Left colon (tissue), 2 donors: ENCODE data around the gene ATOH1. TPM values are rescaled to one million over a fixed set of nuclear protein-coding genes. Genes with fewer than 3 reads are reported as not detected.

Experiments
- ATAC-seq: fragments of 200-7000 bp; cut with Tn5 transposase; one replicate; pipeline ENCODE4 v1.9.1; 2020; ENCODE audit warnings: mild to moderate bottlenecking, moderate library complexity
- DNase-seq, 2 donors: peaks; one replicate each; pipeline ENCODE4 v3.0.0-alpha.2; 2020
- intact Hi-C, 2 donors: fragments of 100-400 bp; cut with DNase I in 1 of 2; cut with micrococcal nuclease in 1 of 2; formaldehyde crosslinking; loops; one replicate each; pipeline versions ENCODE4 v1.11.2 to v1.14.0; 2022; cut with DNase I, micrococcal nuclease
- long read RNA-seq: library from polyadenylated mRNA; unstranded; transcript quantifications from one replicate; pipeline ENCODE4 v2.0.0, GENCODE V29; 2021
- total RNA-seq, 2 donors: library from RNA; stranded (reverse); fragmentation: NEBNext Ultra II Directional; extraction: Animal tissue kit (Norgen Biotek cat#: 25700); gene quantifications; one replicate each; pipeline ENCODE4 v1.2.1, GENCODE V29; 2021
- donor health status: DM: no; HTN: no; CAD: no.
- donor health status: DM: yes; HTN: yes; CAD: no.

Gene ATOH1, protein sequence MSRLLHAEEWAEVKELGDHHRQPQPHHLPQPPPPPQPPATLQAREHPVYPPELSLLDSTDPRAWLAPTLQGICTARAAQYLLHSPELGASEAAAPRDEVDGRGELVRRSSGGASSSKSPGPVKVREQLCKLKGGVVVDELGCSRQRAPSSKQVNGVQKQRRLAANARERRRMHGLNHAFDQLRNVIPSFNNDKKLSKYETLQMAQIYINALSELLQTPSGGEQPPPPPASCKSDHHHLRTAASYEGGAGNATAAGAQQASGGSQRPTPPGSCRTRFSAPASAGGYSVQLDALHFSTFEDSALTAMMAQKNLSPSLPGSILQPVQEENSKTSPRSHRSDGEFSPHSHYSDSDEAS
- 10 to 100 TPM; 73.2 to 87.8 TPM for total RNA-seq
- long read RNA-seq, transcript ATOH1-201 (1 exons, 2,212 nt) = major isoform, 54 of 54 reads
- long read RNA-seq, partial matches to known transcripts = 0 of 54 reads
- long read RNA-seq, other reads (novel, unspliced or antisense) = 0 of 54 reads

DNA sequence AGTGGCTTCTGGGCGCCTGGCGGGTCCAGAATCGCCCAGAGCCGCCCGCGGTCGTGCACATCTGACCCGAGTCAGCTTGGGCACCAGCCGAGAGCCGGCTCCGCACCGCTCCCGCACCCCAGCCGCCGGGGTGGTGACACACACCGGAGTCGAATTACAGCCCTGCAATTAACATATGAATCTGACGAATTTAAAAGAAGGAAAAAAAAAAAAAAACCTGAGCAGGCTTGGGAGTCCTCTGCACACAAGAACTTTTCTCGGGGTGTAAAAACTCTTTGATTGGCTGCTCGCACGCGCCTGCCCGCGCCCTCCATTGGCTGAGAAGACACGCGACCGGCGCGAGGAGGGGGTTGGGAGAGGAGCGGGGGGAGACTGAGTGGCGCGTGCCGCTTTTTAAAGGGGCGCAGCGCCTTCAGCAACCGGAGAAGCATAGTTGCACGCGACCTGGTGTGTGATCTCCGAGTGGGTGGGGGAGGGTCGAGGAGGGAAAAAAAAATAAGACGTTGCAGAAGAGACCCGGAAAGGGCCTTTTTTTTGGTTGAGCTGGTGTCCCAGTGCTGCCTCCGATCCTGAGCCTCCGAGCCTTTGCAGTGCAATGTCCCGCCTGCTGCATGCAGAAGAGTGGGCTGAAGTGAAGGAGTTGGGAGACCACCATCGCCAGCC, at the start of gene ATOH1:
ATOH1 (plus strand) TSS at position 422 of the 663 bp plus-strand sequence; CDS start at position 596, 174 bp downstream.
- intact Hi-C loops = no loop called here
- ATAC-seq = peak; percentile 74
- DNase-seq = peak; percentile 77 to 79

DNA sequence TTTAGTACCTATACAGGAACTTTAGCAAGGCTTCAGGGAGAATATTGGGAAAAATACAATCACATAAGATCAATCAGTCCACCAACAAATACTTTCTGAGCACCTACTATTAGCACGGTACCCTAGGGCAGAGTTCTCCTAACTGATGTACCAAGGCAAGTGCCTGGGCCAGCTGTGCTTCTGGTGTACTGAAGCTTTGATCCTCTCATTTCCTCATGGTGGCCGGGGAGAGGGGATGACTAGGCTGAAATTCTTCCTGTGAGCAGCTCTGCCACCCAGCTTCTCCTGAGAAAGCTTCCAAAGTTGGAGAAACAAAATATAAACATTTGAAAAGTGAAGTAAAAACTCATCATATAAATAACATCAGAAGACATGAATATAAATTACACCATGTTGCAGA, 49.3 kb upstream of the ATOH1 start:
- DNase-seq = no peak
- intact Hi-C loops = no loop called here
- ATAC-seq = no peak

DNA sequence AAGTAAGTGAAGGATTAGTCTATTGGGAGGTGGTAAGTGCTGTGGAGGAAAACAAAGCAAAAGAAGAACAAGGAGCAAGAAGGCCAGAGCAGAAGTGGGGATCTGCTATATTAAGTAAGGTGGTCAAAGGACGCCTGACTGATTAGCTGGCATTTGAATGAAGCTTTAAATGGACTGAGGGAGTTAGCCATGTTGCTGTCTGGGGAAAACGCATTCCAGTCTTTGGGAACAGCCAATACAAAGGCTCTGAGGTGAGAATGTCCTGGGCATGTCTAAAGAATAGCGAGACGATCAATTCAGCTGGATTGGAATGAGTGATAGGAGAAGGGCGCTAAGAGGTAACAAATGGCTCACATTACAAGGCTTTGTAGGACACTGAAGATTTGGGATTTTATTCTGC, 48.5 kb upstream of the ATOH1 start:
- intact Hi-C loops = no loop called here
- DNase-seq (no peak), ATAC-seq (no peak)

DNA sequence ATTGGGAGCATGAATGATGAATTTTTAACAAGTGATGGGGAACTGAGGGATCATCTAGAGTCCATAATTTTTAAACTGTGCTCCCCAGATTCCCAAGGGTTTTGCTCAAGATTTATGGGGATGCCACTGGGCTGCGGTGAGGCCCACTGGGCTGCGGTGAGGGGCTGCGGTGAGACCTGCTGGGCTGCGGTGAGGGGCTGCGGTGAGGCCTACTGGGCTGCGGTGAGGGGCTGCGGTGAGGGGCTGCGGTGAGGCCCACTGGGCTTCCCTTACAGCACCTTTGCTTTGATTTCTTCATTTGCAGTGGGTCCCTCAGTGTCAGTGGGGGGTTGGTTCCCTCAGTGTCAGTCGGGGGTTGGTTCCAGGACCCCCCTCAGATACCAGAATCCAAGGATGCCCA, 47.4 kb upstream of the ATOH1 start:
- no peak for ATAC-seq
- DNase-seq = no peak
- intact Hi-C loops = no loop called here

DNA sequence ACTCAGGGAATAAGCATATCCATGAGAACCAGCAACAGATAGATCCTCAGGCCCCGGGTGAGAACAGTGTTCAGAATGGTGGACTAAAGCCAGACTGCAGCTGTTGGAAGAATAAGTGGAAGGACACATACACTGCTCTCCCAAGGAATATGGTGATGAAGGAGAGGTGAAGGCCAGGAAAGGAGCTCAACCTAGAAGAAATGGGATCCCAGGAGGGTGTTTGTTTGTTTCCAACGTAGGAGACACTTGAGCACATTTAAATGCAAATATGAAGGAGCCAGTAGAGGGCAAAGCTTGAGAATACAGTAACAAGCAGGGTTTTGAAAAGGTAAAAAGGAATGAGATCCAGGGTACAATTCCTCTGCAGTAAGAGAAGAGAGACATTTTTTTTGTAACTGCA, 42.4 kb upstream of the ATOH1 start:
- DNase-seq = no peak
- intact Hi-C loops = no loop called here
- no peak for ATAC-seq

DNA sequence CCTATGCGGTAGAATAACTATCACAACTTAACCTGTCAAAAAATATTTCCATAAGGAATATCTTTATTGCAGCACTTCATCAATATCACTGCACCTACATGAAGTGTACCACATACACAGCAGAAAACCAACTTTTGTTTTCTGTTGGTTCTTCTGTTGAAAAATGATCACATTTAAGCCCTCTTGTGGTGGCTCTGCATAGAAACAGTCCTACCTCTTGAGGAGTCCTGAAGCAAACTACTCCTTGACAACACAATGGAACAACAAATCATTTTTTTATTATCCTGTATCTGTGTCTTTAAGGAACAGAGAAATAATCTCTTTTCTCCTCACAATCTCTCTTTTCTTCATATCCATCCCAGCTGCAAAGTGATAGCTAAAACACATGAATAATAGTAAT, 39.8 kb upstream of the ATOH1 start:
- ATAC-seq (no peak), DNase-seq (no peak)
- intact Hi-C loops = no loop called here

DNA sequence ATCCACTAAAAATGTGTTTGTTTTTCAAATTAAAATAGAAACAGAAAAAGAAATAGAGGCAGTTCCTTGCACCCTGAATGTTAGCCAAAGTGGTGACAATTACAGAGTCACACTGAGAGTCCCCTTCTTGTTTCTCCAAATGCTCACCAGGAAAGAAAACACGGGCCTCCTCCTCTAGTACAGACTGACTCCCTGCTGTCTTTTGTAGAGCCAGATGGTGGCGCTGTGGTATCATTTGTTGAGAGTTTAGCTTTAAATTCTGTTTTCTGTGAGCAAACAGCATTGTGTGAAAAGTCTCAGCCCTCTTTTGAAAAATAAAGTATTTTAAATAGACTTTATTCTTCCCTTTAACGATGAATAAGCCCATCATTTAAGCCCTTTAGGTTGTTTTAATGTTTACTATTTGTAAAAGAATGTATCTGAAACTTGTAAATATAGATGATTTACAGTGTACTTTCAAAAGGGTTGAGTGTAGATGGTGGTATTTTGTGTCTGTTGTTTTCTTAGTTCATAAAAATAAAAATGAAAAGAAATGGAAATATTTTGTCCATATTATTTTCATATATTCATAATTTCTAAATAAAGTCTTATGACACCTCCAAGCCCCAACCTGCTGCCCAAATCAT, 36.9 kb upstream of the ATOH1 start:
- ATAC-seq (peak; percentile 75), DNase-seq (peak; percentile 28 to 62)
- intact Hi-C loops = loop anchor here in 1 of 2 donors (2.0 kb wide), 1 partner anchor 335 kb away; no protein-coding TSS in a partner anchor

DNA sequence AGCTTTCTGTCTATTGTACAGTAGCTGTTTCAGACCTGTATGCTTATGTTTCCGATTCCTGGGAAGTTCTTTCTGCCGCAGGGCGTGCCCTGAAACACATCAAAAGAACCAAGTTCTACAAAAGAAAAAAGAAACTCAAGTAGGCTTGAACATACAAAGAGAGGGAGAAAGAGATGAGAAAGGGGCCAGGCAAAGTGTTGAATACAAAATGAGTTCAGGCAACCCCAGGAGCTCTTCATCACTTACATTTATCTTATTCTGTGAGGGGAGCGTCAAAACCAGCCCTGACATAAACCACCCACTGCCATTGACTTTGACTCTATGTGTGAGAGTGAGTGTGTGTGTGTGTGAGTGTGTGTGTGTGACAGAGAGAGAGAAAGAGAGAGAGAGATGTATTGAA, 26.5 kb upstream of the ATOH1 start:
- ATAC-seq = no peak
- DNase-seq = no peak
- intact Hi-C loops = no loop called here

DNA sequence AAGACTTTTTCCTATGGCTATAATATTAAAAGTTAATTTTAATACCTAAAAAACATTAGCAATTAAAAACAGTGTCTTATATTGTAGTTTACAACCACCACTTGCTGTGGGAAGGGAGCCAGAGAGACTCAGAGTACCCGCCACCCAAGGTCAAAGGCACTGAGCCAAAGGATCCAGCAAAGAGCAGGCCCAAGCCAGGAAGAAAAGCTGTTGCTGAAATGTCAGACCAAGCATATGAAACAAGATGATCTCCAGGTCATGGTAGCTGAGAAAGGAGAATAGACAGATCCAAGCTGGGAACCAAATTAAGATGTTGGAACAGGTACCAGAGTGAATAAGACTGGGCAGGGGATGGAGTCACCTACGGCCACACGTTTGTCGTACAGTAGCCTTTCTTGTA, 18.8 kb upstream of the ATOH1 start:
- DNase-seq (peak; percentile 41 to 56), ATAC-seq (peak; percentile 71)
- intact Hi-C loops = no loop called here

DNA sequence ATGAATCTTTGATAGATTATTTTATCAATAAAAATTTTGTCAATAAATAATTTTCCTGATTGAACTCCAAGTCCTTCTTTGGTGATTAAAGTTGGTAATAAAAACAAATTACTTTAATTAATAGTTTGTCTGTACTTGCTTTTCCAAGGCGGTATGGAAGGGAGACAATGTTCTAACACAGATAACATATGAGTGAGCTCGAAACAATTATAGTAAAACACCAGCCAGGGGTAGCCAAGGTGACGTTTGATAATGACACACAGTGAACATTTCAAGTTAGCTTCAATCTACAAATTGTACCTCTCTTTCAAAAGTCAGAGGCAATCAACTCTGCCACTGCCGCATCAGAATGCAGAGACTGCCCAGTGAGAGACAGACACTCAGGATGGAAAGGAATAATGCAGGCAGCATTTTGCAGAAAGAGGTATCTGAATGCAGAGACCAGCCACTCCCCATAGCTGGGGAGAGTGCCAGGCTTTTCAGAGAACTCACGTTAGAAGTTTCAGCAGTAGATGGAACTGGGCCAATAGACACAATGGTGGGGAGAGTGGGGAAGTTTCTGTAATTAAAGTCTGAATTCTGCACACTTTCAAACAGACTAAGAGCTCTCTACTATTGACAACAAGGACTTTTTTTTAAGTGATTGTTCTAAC, 18.1 kb upstream of the ATOH1 start:
- intact Hi-C loops = no loop called here
- DNase-seq (peak in 1 of 2 donors; percentile 30), ATAC-seq (peak; percentile 79)

DNA sequence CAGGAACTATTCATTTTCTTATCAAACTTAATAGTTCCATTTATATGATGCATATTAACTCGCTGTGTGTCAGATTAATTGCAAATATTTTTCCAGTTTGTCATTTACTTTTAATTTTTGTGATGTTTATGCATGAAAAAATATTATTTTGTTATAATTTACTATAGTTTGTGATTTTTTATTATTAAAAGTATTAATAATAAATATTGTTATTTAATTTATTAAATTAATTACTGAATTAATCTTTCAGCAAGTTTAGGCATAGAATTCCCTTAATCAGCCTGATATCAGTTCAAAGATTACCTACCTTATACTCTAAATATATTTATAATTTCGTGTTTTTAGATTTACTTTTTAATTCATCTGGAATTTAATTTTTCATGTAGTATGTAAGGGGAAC, 15.5 kb upstream of the ATOH1 start:
- intact Hi-C loops = no loop called here
- ATAC-seq (no peak), DNase-seq (no peak)

DNA sequence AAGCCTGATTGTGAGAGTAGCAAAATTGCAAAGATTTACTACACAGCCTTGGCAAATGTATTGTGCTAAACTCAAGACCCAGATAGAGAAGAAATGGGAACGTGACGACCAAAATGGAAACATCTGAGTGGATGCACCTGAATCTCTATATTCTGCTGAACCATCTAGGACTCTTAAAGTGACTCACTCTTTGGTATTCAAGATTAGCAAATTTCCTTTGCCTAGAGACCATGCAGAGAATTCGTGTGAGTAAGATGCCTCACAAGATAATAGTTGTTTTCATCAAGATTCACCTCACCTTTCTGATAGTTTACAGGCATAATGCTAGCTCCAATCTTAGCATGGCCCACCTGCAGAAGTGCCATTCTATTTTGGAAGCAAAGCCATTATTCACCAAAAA, 14.4 kb upstream of the ATOH1 start:
- intact Hi-C loops = no loop called here
- ATAC-seq (no peak), DNase-seq (no peak)

DNA sequence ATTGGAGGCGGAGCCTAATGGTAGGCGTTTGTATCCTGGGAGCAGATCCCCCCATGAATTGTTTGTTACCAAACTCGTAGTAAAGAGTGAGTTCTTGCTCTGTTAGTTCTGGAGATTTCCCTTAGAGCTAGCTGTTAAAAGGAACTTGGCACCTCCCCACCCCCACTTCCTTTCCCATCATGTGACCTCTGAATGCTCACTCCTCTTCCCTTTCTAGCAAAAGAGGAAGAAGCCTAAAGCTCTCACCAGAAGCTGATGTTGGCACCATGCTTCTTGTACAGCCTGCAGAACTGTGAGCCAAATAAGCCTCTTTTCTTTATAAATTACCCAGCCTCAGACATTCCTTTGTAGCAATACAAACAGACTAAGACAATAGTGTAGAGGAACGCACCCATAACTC, 13.8 kb upstream of the ATOH1 start:
- ATAC-seq = no peak
- DNase-seq = peak in 1 of 2 donors; percentile 21
- intact Hi-C loops = no loop called here

DNA sequence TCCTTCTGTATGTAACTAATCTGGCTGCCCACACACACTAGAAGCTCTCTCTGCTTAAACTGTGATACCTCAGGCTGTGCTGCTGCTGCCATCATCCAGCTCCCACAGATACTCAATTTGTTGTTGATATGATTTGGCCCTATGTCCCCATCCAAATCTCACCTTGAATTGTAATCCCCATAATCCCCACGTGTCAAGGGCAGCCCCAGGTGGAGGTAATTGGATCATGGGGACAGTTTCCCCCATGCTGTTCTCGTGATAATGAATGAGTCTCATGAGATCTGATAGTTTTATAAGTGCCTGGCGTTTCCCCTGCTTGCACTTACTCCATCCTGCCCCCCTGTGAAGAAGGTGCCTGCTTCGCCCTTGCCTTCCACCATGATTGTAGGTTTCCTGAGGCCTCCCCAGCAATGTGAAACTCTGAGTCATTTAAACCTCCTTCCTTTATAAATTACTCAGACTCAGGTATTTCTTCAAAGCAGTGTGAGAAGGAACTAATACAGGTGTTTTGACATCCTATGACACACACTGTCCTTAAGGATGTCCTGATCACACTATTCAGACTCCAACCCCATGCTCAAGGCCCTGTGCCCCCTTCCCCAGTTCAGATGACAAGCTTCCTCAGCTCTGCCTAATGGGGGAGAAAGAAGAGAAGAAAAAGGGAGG, 2.9 kb upstream of the ATOH1 start:
- no peak for ATAC-seq
- intact Hi-C loops = no loop called here
- DNase-seq = no peak

DNA sequence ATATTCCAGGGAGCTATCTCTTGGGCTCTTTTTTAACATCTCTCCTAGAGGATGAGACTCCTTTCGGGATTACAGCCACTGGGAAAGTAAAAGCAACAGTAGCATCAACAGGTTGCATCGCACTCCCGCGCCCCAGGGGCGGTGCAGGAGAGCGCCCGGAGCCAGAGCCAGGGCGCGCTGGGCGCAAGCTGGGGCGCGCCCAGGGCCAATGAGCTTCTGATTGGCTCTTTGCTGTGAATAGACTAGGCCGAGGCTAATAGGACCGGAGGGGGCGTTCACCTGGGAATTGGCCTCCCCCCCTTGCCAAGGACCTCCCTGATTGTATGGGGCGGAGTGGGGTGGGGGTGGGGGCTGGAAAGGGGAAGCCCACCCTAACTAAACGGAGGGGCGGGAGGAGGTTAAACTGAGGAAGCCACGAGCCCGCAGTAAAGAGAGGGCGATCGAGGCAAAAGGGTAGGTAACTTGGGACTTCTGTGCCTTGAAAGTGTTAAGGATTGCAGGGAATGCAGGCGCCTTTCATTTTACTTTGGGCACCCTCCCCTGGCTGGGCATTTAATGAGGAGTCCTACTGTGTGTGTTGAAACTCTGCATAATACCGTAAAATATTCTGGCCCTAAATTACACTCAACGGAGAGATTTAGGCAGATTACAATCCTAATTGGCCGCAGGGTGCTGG, 1.1 kb upstream of the ATOH1 start:
- intact Hi-C loops = no loop called here
- DNase-seq (peak; percentile 54 to 60), ATAC-seq (peak; percentile 68)

DNA sequence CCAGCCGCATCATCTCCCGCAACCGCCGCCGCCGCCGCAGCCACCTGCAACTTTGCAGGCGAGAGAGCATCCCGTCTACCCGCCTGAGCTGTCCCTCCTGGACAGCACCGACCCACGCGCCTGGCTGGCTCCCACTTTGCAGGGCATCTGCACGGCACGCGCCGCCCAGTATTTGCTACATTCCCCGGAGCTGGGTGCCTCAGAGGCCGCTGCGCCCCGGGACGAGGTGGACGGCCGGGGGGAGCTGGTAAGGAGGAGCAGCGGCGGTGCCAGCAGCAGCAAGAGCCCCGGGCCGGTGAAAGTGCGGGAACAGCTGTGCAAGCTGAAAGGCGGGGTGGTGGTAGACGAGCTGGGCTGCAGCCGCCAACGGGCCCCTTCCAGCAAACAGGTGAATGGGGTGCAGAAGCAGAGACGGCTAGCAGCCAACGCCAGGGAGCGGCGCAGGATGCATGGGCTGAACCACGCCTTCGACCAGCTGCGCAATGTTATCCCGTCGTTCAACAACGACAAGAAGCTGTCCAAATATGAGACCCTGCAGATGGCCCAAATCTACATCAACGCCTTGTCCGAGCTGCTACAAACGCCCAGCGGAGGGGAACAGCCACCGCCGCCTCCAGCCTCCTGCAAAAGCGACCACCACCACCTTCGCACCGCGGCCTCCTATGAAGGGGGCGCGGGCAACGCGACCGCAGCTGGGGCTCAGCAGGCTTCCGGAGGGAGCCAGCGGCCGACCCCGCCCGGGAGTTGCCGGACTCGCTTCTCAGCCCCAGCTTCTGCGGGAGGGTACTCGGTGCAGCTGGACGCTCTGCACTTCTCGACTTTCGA, 654 bp downstream of the ATOH1 start:
- ATAC-seq (peak; percentile 53), DNase-seq (peak; percentile 41 to 59)
- intact Hi-C loops = no loop called here
